ENCODE data around the gene ERCC6.

The ERCC6 gene

DNA sequence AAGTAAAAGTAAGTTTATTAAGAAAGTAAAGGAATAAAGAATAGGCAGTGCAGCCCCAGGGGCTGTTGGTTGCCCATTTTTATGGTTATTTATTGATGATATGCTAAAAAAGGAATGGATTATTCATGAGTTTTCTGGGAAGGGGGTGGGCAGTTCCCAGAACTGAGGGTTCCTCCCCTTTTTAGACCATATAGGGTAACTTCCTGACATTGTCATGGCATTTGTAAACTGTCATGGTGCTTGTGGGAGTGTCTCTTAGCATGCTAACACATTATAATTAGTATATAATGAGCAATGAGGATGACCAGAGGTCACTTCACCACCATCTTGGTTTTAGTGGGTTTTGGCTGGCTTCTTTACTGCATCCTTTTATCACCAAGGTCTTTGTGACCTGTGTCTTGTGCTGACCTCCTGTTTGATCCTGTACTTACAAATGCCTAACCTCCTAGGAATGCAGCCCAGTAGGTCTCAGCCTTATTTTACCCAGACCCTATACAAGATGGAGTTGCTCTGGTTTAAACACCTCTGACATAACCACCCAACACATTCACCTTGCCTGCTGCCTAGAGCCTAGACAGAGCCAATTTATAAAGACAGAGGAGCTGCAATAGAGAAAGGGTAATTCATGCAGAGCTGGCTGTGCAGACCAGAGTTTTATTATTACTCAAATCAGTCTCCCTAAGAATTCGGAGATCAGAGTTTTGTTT, 10.9 kb upstream of the ERCC6 start:
- no peak for DNase-seq (ENCODE audit: low read depth in 2 of 2)

DNA sequence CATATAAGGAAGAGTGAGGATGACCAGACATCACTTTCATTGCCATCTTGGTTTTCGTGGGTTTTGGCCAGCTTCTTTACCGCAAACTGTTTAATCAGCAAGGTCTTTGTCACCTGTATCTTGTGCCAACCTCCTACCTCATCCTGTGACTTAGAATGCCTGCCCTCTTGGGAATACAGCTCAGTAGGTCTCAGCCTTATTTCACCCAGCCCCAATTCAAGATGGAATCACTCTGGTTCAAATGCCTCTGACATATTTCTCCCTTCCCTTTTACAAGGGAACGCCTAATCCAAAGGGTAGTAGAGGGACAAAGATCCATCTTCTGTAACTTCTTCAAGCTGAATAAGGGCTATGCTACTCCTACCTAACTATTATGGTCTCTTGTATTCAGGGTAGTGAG, 4.7 kb upstream of the ERCC6 start:
- no peak for DNase-seq (ENCODE audit: low read depth in 2 of 2)

DNA sequence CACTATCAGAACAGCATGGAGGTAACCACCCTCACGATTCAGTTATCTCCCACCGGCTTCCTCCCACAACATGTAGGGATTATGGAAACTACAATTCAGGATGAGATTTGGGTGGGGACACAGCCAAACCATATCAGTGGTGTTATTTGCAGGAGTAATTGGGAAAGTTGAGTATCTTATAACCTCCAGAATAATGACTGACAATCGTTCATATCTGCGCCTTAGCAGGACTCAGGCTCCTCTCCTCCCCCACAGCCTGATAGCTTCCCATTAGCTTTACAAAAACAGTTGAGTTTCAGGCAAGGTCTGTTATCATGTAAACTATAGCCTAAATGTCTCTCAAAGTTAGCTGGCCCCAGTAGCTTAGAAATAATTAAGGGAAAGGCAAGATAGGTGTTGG, 3.4 kb upstream of the ERCC6 start:
- DNase-seq (ENCODE audit: low read depth in 2 of 2), result no peak

DNA sequence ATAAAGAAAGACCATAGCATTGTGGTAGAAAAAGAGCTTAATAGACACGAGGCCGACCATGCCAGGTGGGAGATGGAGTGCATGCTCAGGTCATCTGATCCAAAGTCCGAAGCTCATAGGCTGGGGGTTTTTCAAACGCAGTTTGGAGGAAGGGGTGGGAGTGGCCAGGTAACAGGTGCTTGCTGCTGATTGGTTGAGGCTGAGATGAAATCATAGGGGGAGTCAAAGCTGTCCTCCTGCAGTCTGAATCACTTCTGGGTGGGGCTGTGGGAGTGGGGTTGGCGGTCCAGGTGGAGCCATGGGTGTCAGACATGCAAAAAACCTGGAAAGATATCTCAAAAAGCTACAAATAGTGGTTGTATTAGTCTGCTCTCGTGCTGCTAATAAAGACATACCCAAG, 2.8 kb upstream of the ERCC6 start:
- DNase-seq (ENCODE audit: low read depth in 2 of 2), result no peak

DNA sequence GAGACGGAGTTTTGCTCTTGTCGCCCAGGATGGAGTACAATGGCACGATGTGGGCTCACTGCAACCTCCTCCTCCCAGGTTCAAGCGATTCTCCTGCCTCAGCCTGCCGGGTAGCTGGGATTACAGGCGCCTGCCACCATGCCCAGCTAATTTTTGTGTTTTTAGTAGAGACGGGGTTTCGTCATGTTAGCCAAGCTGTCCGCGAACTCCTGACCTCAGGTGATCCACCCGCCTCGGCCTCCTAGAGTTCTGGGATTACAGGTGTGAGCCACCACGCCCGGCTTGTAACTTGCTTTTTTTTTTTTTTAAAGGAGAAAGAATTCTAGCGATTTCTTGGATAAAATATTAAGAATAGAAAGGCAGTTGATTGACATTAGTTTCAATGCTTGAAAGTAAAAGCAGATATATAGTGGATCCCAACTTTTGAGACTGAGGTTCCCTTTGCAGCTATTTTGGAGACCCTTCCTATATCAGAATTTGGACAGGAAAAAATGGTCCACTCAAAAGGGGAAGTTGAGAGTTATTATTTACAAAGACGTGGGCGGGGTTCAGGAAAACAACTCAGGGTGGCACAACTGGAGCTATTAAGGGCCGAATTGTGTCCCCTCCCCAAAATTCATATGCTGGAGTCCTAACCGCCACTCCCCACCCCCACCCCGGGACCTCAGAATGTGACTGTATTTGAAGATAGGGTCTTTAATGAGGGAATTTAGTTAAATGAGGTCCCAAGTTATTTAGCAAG, 1.3 kb upstream of the ERCC6 start:
- DNase-seq (ENCODE audit: low read depth in 2 of 2), result no peak

DNA sequence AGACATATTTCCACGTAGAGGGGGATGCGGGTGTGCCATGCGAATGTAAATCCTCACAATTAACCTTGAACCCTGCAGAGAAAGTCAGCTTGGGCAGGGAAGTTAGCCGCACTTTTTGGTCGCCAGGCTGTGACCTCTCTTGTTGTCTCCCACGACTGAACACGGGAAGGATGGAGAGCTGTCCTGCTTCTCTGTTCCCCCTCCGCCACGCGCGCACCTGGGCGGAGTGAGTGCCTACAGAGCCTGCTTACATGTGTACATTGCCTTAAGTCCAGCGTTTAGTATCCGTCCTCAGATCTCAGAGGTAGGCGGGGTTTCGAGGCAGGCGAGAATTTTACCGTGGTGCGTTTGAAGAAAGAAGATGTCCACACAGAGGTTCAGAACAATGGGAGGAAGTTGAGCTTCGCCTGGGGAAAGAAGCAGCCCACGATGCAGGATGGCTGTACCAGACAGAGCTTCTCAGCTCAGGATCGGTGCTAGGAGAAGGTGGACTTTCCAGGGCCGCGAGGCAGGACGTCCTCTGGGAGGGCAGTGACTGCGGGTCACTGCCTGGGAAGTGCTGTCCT, 482 bp upstream of the ERCC6 start:
- DNase-seq (ENCODE audit: low read depth in 2 of 2), result no peak

DNA sequence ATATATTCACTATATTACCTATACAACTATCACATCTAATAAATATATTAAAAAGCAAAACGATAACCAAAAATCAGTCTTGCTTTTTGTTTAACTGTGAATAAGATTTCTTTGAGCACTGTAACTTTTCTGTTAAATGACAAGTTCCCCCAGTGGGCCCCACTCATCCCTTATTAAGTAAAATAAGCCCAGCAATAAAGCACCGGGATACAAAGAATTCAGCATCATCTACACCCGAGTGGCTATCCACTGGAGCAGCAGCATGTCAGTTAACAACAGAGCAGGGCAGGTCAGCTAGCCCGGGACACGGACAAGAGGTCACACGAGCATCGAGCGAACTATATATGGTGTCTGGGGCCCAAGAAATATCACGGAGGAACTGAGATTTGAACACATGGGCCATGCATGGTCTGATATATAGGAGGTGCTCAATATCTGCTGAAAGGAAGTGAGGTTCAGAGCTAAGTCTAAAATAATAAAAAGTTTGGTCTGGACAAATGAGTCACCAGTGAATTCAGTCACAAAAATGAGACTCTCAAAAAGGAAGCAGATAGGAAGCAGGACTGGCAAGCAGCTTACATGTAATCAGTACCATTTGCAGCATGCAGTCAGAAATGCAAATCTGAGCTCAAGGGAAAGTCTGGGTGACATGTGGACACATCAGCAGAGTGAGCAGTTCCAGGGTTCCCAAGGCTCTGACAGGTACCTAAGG, 4.1 kb downstream of the ERCC6 start:
- no peak for DNase-seq (ENCODE audit: low read depth in 2 of 2)

DNA sequence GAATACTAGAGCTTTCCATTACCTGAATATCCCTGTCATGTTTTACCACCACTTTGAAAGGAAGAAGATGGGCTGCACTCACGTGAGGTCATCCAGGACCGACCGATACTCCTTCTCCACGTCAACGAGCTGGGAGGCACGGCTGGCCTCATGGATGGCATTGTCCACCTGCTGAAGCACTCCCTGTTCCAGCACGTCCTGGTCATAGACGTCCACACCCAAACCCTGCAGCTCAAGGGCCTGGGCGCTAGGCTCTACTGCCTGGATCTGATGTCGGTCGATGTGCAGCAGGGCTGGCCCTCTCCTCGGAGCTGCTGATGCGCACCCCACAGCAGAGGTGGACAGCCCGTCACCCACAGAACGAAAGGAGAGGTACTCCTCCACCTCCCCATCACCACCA, 6.5 kb downstream of the ERCC6 start:
- no peak for DNase-seq (ENCODE audit: low read depth in 2 of 2)

DNA sequence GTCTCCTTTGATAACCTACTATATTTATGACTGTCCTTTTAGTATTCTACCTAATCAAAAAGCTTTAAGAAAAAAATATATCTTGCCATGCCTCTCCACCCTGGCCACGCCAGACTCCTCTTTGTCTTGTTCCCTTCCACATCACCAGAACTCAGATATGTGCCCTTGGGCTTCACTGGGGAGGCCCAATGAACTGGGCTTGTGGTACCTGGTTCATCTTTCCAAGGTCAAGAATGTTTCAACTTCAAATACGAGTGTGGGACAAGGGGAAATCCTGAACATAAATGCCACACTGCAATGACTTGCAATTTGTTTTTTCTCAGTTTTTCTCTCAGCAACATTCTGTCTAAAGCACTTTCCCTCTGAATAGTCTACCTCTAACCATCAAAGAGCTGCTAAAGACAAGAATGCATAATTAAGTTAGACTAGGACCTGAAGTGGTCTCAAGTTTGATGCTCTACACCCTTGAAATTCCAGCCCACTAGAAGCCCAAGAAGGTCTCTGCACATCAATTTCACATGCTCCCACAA, 9.9 kb downstream of the ERCC6 start:
- no peak for DNase-seq (ENCODE audit: low read depth in 2 of 2)

DNA sequence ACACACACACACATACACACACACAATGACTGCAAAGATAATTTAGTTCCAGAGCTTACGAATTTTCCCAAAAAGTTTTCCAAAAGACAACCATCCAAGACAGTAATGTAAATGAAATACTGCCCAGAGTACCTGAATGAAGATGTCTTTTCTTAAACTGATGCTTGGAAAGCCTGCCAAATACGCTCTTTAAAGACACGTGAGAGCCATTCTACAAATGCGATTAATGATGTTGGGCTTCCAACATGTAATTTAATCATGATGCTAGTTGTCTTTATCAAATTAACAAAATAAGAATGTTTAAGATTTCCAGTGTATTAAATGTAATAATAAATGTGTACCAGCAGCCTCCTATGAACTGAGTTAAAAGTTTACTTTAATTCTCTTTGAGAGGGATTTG, 11.1 kb downstream of the ERCC6 start:
- DNase-seq (ENCODE audit: low read depth in 2 of 2), result no peak

DNA sequence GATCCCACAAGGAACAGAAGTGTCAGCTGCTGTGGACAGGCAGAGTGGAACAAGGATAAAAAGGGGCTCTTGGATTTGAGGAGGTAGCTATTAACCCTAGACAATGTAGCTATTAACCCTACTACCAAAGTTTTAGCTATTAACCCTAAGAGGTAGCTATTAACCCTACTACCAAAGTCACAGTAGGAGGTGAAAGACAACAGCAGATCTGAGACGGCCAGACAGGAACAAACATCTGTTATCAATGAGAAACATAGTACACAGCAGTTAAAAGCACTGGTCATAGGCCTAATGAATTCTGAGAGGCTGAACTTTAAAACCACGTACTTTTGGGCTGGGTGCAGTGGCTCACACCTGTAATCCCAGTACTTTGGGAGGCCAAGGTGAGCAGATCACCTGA, 11.9 kb downstream of the ERCC6 start:
- no peak for DNase-seq (ENCODE audit: low read depth in 2 of 2)

DNA sequence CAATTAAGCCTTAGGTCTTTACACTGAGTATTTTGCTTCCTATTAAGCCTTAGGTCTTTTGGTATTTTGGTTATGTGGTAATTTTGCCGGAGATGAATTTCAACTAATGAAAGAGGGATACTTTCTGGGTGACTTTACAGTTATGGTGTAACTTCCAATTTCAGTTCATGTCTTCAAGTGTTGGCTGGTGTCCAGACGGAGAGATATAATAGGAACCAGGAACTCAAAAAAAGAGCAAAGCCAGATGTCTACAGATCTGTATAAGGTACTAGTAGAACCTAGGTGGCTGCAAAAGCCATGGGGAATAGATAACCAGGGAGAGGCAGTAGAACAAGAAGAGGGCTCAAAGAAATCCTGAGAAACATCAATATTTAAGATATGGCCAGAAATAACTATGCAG, 12.3 kb downstream of the ERCC6 start:
- no peak for DNase-seq (ENCODE audit: low read depth in 2 of 2)

DNA sequence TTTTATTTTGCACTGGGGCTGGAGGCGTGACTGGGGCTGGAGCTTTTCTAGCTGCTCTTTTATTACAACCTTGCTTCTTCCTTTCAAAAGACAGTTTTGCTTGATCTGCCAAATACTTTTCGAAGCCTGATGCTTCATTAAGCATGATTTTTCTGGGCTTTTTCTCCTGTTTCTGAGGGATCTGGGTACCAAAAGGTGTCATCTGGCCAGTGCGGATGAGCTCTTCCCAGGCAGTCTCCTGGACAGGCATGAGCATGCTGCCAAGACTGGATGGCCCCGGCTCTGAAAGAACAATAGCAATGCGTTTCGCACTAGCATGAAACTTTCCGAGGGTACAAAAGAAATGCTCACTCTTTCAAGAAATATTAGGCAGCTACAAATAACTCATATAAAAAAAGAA, 14.4 kb downstream of the ERCC6 start:
- no peak for DNase-seq (ENCODE audit: low read depth in 2 of 2)

DNA sequence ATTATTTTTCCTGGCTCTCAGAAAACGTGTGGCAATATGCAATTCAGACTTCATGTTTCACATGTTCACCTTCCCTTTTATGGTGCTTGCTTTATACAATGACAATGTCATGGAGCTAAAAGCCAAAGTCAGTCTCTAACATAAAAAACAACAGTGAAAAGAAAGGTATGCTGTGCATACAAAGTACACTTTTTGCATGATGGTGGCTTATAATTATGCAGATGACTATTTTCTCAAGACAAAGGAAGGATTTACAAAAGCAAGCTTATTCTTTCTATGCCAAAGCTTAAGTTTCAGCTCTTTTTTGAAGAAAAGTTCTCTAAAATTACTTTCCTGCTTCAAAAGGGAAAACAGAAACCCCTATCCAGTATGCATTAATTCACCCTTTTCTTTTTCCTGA, 15.6 kb downstream of the ERCC6 start:
- DNase-seq (ENCODE audit: low read depth in 2 of 2), result no peak

DNA sequence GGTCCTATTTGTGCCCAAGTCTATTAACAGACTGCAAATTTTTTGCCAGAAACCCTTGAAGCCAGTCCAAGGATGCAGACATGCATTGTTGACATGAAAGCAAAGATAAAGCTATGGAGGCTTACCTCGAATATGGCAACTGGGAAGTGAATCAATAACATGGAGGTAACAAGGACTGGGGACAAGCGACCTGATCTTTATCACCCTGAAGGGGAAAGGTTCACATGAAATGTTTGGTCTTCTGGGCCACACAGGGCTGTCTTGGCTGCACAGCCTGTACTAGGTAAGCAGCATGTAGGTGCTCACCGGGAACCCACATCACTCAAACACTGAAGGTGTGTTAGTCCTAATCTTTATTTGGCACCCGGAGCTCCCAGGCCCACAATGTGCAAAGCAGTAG, 17.9 kb downstream of the ERCC6 start:
- no peak for DNase-seq (ENCODE audit: low read depth in 2 of 2)

DNA sequence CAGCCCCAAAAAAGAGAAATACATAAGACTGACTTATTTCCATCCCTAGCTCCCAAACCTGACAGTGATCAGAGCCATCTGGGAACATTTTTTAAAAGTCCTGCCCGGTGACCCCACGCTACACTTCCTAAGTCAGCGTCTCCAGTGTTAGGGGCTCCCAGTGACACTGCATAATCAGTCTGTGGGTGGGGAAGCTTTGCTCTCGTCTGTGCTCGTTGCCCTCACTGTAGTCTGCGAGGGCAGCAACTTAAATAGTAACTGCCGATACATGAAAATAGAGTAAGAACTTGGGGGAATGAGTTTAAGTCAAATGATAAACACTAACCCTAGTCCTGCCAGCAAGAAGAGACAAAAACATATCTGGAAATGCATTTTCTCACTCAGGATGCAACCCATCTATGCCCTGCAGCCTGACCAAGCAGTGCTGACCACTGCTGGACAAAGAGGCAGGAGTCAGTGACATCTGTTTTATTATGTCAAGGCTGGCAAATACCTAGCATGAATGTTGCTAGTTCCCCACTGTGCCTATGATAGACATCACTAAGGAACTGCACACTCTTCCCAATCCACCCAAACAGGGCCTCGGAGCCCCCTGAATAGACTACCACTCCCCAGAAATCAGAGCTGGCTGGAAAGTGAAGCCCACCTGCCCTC, 18.7 kb downstream of the ERCC6 start:
- no peak for DNase-seq (ENCODE audit: low read depth in 2 of 2)

DNA sequence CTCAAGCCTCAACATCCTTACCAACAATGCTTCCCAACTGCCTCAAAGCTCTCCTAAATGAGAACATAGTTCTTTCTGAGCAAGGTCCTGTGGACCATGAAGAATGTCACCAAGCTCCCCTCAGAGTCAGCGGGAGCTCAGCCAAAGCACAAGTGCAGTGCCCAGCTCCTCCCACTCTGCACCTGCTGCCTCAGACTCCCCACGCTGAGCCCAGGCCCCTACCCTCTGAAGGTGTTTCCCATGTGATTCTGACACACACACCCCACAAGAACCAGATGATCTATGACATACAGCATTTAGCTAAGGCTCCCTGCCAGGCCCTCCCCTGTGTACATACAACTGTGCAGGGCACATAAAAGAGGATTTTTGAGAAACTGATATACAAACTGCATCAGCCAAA, 19.2 kb downstream of the ERCC6 start:
- no peak for DNase-seq (ENCODE audit: low read depth in 2 of 2)

DNA sequence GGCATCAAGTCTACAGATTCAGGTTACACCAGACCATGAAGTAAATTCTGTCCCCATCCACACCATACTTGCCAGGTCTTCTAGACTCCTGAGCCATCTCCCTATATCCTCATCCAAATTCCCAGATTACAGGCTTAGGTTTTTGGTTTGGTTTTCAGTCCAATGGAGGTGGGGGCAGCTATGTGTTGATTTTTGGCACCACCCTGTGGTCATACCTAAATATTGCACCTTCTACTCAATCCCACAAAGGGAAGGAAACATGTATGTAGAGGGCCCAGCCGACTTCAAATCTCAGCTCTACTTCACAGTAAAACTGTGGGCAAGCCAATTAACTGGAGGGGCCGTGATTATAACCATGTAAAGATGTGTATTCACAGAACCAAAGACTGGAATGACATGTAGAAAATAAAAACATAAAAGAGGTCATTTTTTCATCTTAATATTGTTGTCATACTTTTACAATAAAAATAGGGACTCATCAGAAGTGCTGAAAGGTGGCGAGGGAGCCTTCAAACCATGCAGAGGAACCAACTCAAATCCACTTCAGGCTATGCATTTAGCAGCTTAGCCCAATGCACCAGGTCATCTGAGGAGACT, 19.8 kb downstream of the ERCC6 start:
- DNase-seq (ENCODE audit: low read depth in 2 of 2), result no peak

DNA sequence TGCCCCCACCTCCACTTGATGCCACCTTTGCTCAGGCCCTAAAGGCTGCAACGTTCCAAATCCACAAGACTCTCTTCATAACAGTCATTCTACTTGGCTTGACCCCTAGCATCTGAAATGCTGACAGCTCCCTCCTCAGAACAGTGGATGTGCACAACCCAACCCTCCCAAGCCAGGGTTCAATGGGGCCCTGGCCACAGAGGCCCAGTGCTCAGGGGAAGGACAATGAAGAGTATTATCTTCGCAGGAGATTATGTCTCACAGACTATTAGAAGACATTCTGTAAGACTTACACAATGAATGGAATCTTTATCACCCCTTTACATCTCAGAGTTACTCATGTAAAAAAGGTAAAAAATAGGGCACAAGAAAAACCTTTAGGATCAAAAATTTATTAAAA, 20.4 kb downstream of the ERCC6 start:
- no peak for DNase-seq (ENCODE audit: low read depth in 2 of 2)

DNA sequence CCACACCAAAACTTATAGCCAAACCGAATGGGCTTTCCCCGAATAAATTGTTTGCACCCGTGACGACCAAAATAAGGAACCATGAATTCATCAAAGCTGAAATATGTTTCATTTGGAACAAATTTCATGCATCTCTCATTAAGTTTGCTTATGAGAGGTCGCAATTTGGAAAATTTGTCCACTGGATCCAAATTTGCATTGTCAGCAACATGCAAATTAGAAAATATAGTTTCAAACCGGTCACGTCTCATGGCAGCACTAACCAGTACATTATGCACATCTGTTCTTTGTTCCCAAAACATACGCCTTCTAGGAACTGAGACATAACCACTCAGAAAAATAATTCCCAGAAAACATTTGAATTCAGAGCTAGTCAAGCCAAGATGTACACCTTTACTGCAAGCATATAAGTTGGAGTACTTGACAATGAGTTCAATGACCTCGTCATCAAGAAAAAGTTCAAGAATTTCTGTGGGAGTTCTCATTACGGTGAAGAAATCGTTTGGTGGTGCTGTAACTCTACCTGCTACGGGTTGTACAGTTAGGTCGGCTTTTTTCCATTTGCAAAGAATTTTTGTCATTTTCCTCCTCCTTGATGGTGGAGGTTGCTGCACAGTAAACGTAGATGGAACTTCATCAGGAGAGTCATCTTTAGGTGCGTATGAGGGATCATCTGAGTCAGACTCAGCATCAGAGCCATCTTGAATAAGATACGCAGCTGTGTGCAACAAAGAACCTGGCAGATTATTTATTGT, 22.5 kb downstream of the ERCC6 start:
- no peak for DNase-seq (ENCODE audit: low read depth in 2 of 2)

Measured in stimulated activated CD4-positive, alpha-beta T cell treated with anti-CD3 and anti-CD28 coated beads, Interleukin-15, amount 100 ng/mL, for 48 hours (primary cell).